Measurements from ENCODE around the gene OSTM1. TPM values are rescaled to one million over a fixed set of nuclear protein-coding genes. Genes with fewer than 3 reads are reported as not detected.

The OSTM1 gene
- total RNA-seq, 1 experiment from 2014 or later, result 19.7 TPM

- POLR2A ChIA-PET (ENCODE audit: low non-redundant PET), result no interaction called here
- no peak for TF ChIP-seq EZH2 (IDR thresholded peaks at IDR 0.05; ENCODE audit: borderline replicate concordance, low read depth, low read length, poor library complexity, severe bottlenecking)
- no peak for TF ChIP-seq CTCF (conservative IDR thresholded peaks at IDR 0.05; ENCODE audit: low read depth, low read length)
- H3K4me3 ChIP-seq (ENCODE audit: low read depth, low read length, poor library complexity, severe bottlenecking), result no peak overlapping the region
- BruUV-seq (replicated peaks), result no TSS peak
- no peaks in the 10 kb centered on the region for H3K36me3 ChIP-seq (ENCODE audit: insufficient read depth, low read length, poor library complexity, severe bottlenecking)
- no peaks in the 10 kb centered on the region for H3K4me1 ChIP-seq (ENCODE audit: insufficient read depth, low read length, poor library complexity, severe bottlenecking)
- H3K27me3 ChIP-seq (replicated peaks; ENCODE audit: insufficient read depth, low read depth, low read length, poor library complexity), result no peaks in the 10 kb centered on the region
- CTCF ChIA-PET, result no interaction called here
- H3K9me3 ChIP-seq (ENCODE audit: low read depth, low read length, poor library complexity, severe bottlenecking), result no peaks in the 10 kb centered on the region
- no peak for DNase-seq (ENCODE audit: low spot score)
- intact Hi-C loops (cut with micrococcal nuclease; ENCODE audit: unreplicated experiment), result no loop called here
- H3K27ac ChIP-seq (ENCODE audit: low read depth, low read length, poor library complexity, severe bottlenecking), result no peak overlapping the region
Observed at GRCh38 chr6:108093781-108094300, 19.3 kb upstream of the OSTM1 start.

GRCh38 chr6:108091288-108091687 is 16.7 kb upstream of the OSTM1 start:
- Histone ChIP-seq H3K27ac (ENCODE audit: low read depth, low read length, poor library complexity, severe bottlenecking) (no peak overlapping the region), H3K4me3 (ENCODE audit: low read depth, low read length, poor library complexity, severe bottlenecking) (no peak overlapping the region), H3K27me3 (replicated peaks; ENCODE audit: insufficient read depth, low read depth, low read length, poor library complexity) (no peaks in the 10 kb centered on the region), H3K9me3 (ENCODE audit: low read depth, low read length, poor library complexity, severe bottlenecking) (no peaks in the 10 kb centered on the region), H3K4me1 (ENCODE audit: insufficient read depth, low read length, poor library complexity, severe bottlenecking) (no peaks in the 10 kb centered on the region), H3K36me3 (ENCODE audit: insufficient read depth, low read length, poor library complexity, severe bottlenecking) (no peaks in the 10 kb centered on the region)
- intact Hi-C loops (cut with micrococcal nuclease; ENCODE audit: unreplicated experiment), result no loop called here
- no peak for TF ChIP-seq CTCF (conservative IDR thresholded peaks at IDR 0.05; ENCODE audit: low read depth, low read length)
- no peak for TF ChIP-seq EZH2 (IDR thresholded peaks at IDR 0.05; ENCODE audit: borderline replicate concordance, low read depth, low read length, poor library complexity, severe bottlenecking)
- CTCF ChIA-PET, result no interaction called here
- POLR2A ChIA-PET (ENCODE audit: low non-redundant PET), result no interaction called here
- no TSS peak for BruUV-seq (replicated peaks)
- DNase-seq (ENCODE audit: low spot score), result no peak

- TF ChIP-seq CTCF (conservative IDR thresholded peaks at IDR 0.05; ENCODE audit: low read depth, low read length), result no peak
- no peak for TF ChIP-seq EZH2 (IDR thresholded peaks at IDR 0.05; ENCODE audit: borderline replicate concordance, low read depth, low read length, poor library complexity, severe bottlenecking)
- Histone ChIP-seq H3K27me3 (replicated peaks; ENCODE audit: insufficient read depth, low read depth, low read length, poor library complexity) (no peaks in the 10 kb centered on the region), H3K27ac (ENCODE audit: low read depth, low read length, poor library complexity, severe bottlenecking) (no peak overlapping the region), H3K9me3 (ENCODE audit: low read depth, low read length, poor library complexity, severe bottlenecking) (no peaks in the 10 kb centered on the region), H3K36me3 (ENCODE audit: insufficient read depth, low read length, poor library complexity, severe bottlenecking) (no peaks in the 10 kb centered on the region), H3K4me3 (ENCODE audit: low read depth, low read length, poor library complexity, severe bottlenecking) (no peak overlapping the region), H3K4me1 (ENCODE audit: insufficient read depth, low read length, poor library complexity, severe bottlenecking) (no peaks in the 10 kb centered on the region)
- intact Hi-C loops (cut with micrococcal nuclease; ENCODE audit: unreplicated experiment), result no loop called here
- no peak for DNase-seq (ENCODE audit: low spot score)
- ChIA-PET CTCF (no interaction called here), POLR2A (ENCODE audit: low non-redundant PET) (no interaction called here)
- BruUV-seq (replicated peaks), result no TSS peak
Observed at GRCh38 chr6:108083349-108083748, 8.8 kb upstream of the OSTM1 start.

All from A673 (cell line).